Peyer's patch (tissue), 4 donors: Measurements from ENCODE around the gene PLCH1.

Experiments used
- POLR2A ChIP-seq, 2 donors: fragments of 450-650 bp; IDR thresholded peaks; one replicate each; pipeline ENCODE4 v1.5.1; 2017; ENCODE audit warnings: antibody characterized with exemption in 2 of 2, mild to moderate bottlenecking in 2 of 2, moderate library complexity in 2 of 2
- TF ChIP-seq, protein P1 (sequence below), 6 experiments: fragments of 450-650 bp in 4 of 6; fragments of 200-600 bp in 2 of 6; sonication (generic) in 1 of 6; IDR thresholded peaks; one replicate each; pipeline ENCODE4 v1.5.1; 2017 to 2019; ENCODE audit warnings: antibody characterized with exemption in 6 of 6, mild to moderate bottlenecking in 3 of 6, moderate library complexity in 1 of 6

DNA sequence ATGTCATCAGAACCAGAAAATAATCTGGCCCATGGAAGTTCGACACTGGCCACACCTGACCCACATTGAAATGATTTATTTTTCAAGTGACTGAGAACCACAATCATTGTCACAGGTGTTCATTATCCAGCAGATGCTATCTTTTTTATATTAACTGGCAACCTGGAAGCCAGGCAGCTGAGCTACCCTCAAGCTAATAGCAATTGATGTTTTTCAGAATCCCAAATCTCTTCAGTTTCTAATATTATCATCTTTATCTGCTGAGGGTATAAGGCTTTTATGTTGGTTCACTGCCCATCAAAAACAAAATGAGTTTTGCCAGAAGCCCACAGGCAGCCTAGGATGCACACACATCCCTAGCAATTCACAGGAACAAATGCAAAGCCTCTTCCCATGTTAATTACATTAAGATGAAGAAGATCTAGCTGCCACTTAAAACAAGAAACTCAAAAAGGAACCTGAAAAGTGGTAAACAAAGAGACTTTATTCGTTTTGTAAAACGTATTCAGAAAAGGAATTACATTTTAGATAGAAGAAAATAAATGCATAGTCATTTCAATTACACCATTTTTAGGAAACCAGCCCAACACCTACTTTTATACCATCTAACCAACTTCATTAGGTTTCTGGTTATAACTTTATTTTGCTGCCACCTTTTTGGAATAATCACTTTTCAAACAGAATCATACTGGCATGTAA is 410.5 kb downstream of the PLCH1 start:
- TF ChIP-seq, protein P1, sequence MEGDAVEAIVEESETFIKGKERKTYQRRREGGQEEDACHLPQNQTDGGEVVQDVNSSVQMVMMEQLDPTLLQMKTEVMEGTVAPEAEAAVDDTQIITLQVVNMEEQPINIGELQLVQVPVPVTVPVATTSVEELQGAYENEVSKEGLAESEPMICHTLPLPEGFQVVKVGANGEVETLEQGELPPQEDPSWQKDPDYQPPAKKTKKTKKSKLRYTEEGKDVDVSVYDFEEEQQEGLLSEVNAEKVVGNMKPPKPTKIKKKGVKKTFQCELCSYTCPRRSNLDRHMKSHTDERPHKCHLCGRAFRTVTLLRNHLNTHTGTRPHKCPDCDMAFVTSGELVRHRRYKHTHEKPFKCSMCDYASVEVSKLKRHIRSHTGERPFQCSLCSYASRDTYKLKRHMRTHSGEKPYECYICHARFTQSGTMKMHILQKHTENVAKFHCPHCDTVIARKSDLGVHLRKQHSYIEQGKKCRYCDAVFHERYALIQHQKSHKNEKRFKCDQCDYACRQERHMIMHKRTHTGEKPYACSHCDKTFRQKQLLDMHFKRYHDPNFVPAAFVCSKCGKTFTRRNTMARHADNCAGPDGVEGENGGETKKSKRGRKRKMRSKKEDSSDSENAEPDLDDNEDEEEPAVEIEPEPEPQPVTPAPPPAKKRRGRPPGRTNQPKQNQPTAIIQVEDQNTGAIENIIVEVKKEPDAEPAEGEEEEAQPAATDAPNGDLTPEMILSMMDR (IDR thresholded peaks at IDR 0.05) = no peak
- no peak for TF ChIP-seq POLR2A (IDR thresholded peaks at IDR 0.05)
